ENCODE measurements around the gene AP2B1. TPM values are rescaled to one million over a fixed set of nuclear protein-coding genes. Genes with fewer than 3 reads are reported as not detected.
"Not testable (repeated sequence)": the region's sequence is repeated elsewhere in the genome, so short reads cannot be mapped to it uniquely, and the experiment has no call there.

AP2B1 gene
- total RNA-seq, 1 donor from 2014 or later = 152 TPM

DNA sequence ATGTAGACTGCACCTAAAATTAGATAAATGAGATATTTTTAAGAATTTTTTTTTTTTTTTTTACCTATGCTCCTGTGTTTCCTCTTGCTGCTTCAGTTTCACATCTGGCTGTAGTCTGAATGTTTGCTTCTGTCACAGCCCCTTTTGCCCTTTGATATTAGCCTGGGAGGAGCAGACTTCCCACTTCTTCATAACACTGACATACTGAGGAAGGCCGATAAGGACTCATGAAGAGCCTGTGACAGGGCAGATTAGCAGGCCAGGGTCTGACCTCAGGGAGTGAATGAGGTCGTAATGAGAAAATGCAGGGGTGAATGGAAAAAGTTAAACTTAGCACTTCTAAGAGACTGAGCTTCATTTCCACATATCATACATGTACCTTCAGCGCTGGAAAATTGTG is 26.4 kb upstream of the AP2B1 start, which contains the start of gene SLFN14:
Gene SLFN14, minus strand, starts transcription at position 117 of the 400 bp plus-strand sequence. CDS start 2,757 bp downstream, outside the sequence.
- no peak within 1 kb of the TSS for H3K4me3 ChIP-seq (ENCODE audit: low read depth, low read length)
- TF ChIP-seq, protein P1, sequence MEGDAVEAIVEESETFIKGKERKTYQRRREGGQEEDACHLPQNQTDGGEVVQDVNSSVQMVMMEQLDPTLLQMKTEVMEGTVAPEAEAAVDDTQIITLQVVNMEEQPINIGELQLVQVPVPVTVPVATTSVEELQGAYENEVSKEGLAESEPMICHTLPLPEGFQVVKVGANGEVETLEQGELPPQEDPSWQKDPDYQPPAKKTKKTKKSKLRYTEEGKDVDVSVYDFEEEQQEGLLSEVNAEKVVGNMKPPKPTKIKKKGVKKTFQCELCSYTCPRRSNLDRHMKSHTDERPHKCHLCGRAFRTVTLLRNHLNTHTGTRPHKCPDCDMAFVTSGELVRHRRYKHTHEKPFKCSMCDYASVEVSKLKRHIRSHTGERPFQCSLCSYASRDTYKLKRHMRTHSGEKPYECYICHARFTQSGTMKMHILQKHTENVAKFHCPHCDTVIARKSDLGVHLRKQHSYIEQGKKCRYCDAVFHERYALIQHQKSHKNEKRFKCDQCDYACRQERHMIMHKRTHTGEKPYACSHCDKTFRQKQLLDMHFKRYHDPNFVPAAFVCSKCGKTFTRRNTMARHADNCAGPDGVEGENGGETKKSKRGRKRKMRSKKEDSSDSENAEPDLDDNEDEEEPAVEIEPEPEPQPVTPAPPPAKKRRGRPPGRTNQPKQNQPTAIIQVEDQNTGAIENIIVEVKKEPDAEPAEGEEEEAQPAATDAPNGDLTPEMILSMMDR (IDR thresholded peaks at IDR 0.05; ENCODE audit: insufficient read depth, low read length, poor library complexity, severe bottlenecking) = no peak
- H3K27me3 ChIP-seq (ENCODE audit: control insufficient read depth, insufficient read depth, low read length) = peaks cover 2% of the 10 kb centered on the region
- no peaks in the 10 kb centered on the region for H3K36me3 ChIP-seq (ENCODE audit: control insufficient read depth, insufficient read depth, low read length)
- no peak for DNase-seq (ENCODE audit: low read depth)

DNA sequence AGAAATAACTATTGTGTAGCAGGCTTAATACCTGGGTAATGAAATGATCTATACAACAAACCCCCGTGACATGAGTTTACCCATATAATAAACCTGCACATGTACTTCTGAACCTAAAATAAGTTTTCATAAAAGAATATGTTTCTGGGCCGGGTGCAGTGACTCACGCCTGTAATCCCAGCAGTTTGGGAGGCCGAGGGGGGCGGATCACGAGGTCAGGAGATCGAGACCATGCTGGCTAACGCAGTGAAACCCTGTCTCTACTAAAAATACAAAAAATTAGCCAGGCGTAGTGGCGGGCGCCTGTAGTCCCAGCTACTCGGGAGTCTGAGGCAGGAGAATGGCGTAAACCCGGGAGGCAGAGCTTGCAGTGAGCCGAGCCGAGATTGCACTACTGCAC is 23.9 kb upstream of the AP2B1 start:
- not testable (repeated sequence) for H3K27me3 ChIP-seq (ENCODE audit: control insufficient read depth, insufficient read depth, low read length); DNase-seq (ENCODE audit: low read depth); H3K36me3 ChIP-seq (ENCODE audit: control insufficient read depth, insufficient read depth, low read length); H3K4me3 ChIP-seq (ENCODE audit: low read depth, low read length)

DNA sequence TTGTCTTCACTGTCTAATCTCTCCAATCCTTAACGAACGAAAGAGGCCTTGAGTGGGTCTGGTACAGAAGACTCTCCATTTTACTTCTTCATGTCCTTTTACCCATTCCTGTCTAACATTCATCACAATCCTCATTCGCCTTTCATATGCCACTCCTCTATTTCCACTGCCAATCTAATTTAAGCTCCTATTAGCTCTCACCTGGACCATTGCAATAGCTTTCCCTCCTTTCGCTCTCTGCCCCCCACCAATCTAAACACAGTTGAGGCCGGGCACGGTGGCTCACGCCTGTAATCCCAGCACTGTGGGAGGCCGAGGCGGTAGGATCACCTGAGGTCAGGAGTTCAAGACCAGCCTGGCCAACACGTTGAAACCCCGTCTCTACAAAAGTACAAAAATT is 20.2 kb upstream of the AP2B1 start:
- H3K27me3 ChIP-seq (ENCODE audit: control insufficient read depth, insufficient read depth, low read length) = peaks cover 2% of the 10 kb centered on the region
- TF ChIP-seq, protein P1 (IDR thresholded peaks at IDR 0.05; ENCODE audit: insufficient read depth, low read length, poor library complexity, severe bottlenecking) = no peak
- peak overlapping the region; percentile 66 for H3K4me3 ChIP-seq (ENCODE audit: low read depth, low read length)
- no peak for DNase-seq (ENCODE audit: low read depth)
- no peaks in the 10 kb centered on the region for H3K36me3 ChIP-seq (ENCODE audit: control insufficient read depth, insufficient read depth, low read length)

DNA sequence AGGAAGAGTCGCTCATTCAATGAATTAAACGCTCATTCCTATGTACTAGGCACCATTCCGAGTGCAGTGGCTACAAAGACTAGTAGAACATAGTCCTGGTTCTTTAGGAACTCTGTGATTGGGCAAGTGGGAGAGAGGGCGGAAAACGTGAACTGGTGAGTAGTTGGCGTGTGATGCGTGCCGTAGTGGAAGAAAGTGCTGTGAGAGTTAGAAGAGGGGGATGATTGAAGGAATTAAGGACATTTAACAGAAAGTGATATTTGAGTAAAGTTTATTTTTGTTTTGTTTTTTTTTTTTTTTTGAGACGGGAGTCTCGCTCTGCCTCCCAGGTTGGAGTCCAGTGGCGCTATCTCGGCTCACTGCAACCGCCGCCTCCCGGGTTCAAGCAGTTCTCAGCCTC is 18.6 kb upstream of the AP2B1 start:
- TF ChIP-seq, protein P1 (IDR thresholded peaks at IDR 0.05; ENCODE audit: insufficient read depth, low read length, poor library complexity, severe bottlenecking) = no peak
- Histone ChIP-seq H3K4me3 (ENCODE audit: low read depth, low read length) (peak overlapping the region; percentile 66), H3K36me3 (ENCODE audit: control insufficient read depth, insufficient read depth, low read length) (no peaks in the 10 kb centered on the region), H3K27me3 (ENCODE audit: control insufficient read depth, insufficient read depth, low read length) (peaks cover 2% of the 10 kb centered on the region)
- DNase-seq (ENCODE audit: low read depth) = no peak

DNA sequence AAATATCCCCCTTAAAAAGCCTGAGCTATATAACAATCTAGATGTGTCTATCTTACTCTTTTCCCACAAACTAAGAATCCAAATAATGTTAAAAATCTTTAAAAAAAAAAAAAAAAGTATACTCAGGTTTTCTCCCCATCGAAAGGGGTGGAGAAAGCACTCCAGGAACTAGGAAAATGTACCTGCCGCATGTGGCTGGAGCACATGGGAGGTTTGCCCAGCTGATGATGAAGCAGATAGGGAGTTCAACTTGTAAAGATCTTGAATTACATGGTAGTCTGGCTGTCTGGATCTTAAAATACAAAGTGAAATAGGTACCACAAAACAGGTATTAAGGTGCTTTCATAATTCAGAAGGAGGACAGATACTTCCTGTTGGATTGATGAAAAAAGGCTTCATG is 17.7 kb upstream of the AP2B1 start:
- no peak for DNase-seq (ENCODE audit: low read depth)
- Histone ChIP-seq H3K27me3 (ENCODE audit: control insufficient read depth, insufficient read depth, low read length) (peaks cover 2% of the 10 kb centered on the region), H3K36me3 (ENCODE audit: control insufficient read depth, insufficient read depth, low read length) (no peaks in the 10 kb centered on the region), H3K4me3 (ENCODE audit: low read depth, low read length) (no peak overlapping the region)
- TF ChIP-seq, protein P1 (IDR thresholded peaks at IDR 0.05; ENCODE audit: insufficient read depth, low read length, poor library complexity, severe bottlenecking) = no peak

DNA sequence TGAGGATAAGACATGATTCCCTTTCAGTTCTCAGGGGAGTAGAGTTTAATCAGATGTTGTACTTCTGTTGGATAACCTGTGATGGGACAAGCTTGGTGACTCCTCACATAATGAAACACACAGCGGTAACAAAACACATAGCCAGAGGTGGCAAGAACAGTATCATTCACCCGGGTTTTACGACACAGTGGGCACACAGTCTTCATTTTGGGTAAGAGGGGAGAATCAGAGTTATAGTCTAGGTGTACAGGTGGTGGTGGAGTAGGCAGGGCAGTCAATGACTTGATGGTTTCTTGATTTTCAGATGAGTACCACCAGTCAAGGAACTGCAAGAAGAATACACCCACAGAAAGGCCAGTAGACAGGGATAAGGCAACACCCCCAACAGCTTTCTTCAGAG is 11.4 kb upstream of the AP2B1 start:
- H3K4me3 ChIP-seq (ENCODE audit: low read depth, low read length) = no peak overlapping the region
- TF ChIP-seq, protein P1 (IDR thresholded peaks at IDR 0.05; ENCODE audit: insufficient read depth, low read length, poor library complexity, severe bottlenecking) = no peak
- no peaks in the 10 kb centered on the region for H3K36me3 ChIP-seq (ENCODE audit: control insufficient read depth, insufficient read depth, low read length)
- H3K27me3 ChIP-seq (ENCODE audit: control insufficient read depth, insufficient read depth, low read length) = no peaks in the 10 kb centered on the region
- DNase-seq (ENCODE audit: low read depth) = no peak
